Measurements from ENCODE around the gene GRIK1.

DNA sequence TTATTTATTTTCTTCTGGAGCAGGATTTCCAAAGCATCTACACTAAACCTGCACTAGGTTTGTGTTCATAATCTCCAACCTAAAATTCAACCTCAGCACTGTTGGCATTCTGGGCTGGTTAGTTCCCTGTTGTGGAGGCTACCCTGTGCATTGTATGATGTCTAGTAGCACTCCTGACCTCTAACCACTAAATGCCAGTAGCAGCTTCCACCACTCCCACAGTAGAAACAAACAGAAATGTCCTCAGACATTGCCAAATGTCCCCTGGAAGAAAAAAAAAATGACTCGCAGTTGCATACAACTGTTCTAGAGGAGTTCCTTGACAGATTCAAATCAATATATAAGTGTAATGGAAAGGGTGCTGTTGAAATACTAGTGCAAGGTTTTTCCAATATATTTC lies 18.9 kb downstream of the GRIK1 start:
- TF ChIP-seq POLR2A (IDR thresholded peaks at IDR 0.05; ENCODE audit: low read depth, low read length) (no peak), TAF1 (IDR thresholded peaks at IDR 0.05; ENCODE audit: borderline replicate concordance, low read depth, low read length) (no peak), POLR2AphosphoS5 (IDR thresholded peaks at IDR 0.05; ENCODE audit: low read depth, low read length) (no peak)
